HG03575 (cell line): ENCODE data around the gene ABHD13.
A peak's percentile ranks its signal among the peaks of the same experiment; 100 is the strongest.
"Not testable (repeated sequence)": the region's sequence is repeated elsewhere in the genome, so short reads cannot be mapped to it uniquely, and the experiment has no call there.

ENCODE experiments used
- ATAC-seq: cut with Tn5 transposase; IDR thresholded peaks from one replicate; pipeline ENCODE4 v1.9.1; 2021; ENCODE audit not compliant: unreplicated experiment, insufficient number of reproducible peaks, low FRiP score; ENCODE audit errors: extremely low read depth

The ABHD13 gene

DNA sequence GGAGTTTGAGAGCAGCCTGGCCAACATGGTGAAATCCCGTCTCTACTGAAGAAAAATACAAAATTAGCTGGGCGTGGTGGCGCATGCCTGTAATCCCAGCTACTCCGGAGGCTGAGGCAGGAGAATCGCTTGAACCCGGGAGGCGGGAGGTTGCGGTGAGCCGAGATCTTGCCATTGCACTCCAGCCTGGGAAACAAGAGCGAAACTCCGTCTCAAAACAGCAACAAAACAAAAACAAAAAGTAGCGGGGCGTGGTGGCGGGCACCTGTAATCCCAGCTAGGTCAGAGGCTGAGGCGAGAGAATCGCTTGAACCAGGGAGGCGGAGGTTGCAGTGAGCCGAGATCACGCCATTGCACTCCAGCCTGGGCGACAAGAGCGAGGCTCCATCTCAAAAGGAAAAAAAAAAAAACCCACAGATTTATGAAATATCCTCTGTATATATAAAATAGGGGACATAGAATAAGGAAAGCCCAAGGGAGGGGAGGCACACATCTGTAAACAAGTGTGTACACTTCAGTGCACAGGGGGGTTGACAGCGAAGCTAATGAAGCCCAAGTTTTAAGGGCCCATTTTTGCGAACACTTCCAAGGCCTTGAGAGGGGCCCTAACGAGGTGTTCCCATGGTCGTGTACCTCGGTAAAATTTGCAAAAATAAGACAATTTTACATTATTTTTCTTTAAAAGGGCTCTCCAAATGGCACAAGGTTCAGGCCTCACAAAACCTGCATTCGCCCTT lies 717 bp upstream of the ABHD13 start:
- ATAC-seq: not testable (repeated sequence)

- no peak for ATAC-seq
Measured at GRCh38 chr13:108220041-108220440, 1.8 kb downstream of the ABHD13 start.

DNA sequence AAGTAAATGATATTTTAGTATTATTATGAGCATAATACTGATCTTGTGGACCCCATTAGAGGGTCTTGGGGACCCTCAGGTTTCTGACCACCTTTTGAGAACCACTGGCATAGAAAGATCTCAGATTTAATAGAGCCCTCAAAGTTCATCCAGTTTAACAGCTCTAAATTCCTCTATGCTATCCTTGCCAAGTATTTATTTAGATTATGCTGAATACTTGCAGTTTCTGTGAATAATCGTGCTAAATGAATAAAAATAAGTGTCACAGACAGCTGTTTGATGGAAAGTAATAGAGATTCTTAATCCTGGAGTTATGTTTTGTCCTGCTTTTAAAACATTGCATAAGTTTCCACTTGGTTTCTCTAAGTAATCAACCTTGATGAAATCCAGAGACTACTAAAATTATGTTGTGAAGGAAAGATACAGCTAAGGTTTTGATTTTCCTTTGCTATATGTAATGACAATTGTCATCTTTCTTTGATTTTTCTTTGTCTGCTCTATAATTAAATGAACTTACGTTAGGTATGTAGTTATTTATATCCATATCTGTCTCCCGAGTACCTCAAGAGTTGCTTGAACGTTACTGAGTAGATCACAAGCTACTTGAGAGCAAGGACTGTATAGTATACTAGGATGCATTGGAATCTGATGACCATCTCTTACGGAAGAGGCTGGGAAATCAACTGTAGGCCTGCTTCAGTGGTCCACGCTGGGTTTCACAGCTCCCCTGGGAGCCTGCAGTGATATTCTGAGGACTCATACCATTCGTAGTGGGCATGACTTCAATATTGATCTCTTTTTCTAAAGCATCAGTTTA lies 5.7 kb downstream of the ABHD13 start:
- ATAC-seq: no peak

DNA sequence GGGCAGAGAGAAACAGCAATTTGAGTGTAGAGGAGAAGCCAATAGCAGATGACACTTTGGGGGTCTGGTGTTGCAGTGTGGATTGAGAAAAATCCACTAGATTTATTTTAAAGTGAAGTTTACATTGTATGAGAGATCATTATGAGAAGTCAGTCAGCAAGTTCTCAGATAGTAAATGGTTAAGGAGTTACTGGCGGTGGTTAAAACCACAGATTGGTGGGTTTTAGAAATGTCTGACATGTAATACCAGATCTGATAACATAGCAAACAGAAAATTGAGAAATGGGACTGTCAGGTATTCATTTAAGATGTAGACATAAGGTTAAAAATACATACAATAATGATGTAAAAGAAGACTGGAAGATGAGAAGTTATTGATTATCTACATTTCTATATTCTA lies 7.2 kb downstream of the ABHD13 start:
- ATAC-seq: peak; percentile 50

DNA sequence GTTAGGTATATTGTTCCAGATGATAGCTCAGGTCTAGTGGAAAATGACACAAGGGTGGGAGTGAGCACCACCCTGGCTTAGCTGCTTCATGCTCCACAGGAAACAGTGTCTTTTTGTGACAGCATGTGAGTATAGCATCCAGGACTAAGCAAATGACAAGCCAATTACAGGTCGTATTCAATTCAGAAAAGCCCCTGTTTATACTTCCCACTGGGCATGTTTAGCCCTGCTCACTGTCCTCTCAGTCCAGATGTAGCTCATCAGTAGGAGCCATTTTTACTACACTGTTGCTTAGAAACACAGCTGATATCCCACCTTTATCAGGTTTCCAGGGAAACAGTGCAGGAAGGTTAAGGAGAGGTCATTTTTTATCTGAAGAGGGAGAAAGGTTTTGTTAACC lies 8.0 kb downstream of the ABHD13 start:
- no peak for ATAC-seq

DNA sequence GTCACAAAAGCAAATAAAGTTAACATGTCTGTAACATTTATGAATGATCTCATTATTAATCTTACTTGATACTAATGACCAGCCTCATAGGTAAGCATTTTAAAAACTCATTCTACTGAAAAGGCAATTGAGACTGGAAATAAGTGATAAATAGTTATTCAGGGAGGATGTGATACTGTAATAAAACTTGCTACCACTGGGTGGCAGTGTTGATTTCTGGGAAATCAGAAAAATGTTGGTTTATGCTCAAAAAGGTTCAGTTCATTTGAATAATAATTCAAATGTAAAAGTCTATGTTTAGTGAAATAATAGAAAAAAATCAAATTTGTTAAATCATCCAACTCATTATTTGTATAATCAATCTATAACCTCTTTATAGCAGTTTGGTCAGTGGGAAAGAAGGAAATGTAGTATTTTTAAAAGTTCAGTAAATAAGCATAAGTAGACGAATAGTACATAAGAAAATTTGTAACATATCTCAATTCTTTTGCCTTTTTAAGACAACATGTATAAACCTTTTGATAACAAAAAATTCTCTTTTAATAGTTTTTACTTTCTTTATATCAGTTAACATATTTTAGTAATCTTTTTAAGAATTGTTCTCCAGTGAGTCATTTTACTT lies 9.6 kb downstream of the ABHD13 start:
- no peak for ATAC-seq

GRCh38 chr13:108230377-108230776 lies 12.2 kb downstream of the ABHD13 start:
- no peak for ATAC-seq

DNA sequence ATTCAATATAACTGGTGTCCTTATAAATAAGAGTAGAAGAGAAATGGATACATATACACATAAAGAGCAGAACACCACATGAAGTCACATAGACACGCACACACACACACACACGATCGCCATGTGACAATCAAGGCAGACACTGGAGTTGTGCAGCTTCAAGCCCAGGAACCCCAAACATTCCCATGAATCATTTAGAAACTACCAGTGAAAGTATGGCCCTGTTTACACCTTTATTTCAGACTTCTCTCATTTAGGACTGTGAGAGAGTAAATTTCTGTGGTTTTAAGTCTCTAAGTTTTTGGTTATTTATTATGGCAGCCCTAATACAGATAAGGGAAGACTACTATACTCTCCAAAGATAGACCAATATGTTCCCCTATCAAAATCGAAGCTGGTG lies 31.0 kb downstream of the ABHD13 start:
- ATAC-seq: no peak

- no peak for ATAC-seq
Measured at GRCh38 chr13:108257248-108257647, 39.1 kb downstream of the ABHD13 start.

DNA sequence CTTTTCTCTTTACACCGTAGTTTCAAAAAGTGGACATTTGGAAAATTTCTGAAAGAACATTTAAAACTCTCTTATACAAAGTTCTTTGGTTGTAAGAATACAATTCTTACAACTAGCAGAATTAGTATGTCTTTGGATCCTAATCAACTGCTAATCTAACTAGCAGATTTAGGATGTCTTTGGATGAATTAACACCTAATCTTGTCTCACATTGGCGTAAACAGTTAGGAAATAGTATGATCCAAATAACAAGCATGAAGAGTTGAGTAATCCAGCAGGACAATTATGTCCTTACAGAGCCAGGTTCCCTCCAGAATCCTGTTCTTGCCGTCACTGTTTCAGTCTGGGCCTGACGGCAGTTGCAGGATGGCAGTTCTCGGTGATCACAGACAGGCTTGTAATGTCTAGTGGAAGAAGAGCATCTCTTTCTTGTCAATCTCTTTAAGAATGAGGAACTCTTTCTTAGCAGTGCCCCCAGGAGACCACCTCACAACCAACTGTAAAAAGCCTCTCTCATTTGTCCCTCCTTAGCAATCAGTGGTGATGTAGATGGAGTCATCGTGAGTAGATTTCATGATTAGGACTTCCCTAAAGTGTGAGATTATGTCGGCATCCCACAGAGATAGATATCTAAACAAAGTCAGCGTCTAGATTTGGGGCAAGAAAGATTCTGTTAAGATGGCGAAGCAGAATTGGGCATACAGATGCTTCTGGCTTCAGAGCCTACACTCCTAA lies 45.6 kb downstream of the ABHD13 start:
- ATAC-seq: no peak

DNA sequence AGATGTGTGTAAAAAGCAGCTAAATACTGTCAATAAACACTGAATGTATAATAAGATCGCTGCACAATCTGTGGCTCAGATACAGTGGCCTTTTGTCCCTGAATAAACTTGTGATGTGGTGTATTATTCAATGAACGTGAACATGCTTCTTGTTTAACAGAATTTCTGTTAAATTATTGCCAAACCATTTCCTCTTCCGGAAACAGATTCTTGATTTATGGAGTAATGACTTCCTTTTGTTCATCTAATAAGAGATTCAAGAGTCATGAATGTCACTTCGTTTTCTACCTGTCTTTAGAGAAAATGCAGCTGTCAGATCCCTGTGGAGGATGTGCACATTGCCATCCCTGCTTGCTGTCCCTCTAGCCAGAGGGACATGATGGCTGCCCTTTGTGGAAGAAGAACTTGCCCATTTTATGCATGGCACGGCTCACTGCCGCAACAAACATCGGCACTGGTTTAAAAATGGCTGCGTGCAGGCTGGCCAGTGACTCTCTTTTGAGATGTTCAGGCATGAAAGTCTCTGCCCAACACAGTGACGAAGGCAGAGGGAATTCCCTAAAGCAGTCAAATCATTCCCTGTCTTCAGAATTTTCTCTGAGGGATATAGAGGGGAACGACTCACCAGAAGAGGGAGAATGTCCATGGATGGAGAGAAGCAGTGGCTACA lies 48.3 kb downstream of the ABHD13 start:
- no peak for ATAC-seq

- no peak for ATAC-seq
Measured at GRCh38 chr13:108267347-108267746, 49.2 kb downstream of the ABHD13 start.

- not testable (repeated sequence) for ATAC-seq
Measured at GRCh38 chr13:108267855-108268254, 49.7 kb downstream of the ABHD13 start.

DNA sequence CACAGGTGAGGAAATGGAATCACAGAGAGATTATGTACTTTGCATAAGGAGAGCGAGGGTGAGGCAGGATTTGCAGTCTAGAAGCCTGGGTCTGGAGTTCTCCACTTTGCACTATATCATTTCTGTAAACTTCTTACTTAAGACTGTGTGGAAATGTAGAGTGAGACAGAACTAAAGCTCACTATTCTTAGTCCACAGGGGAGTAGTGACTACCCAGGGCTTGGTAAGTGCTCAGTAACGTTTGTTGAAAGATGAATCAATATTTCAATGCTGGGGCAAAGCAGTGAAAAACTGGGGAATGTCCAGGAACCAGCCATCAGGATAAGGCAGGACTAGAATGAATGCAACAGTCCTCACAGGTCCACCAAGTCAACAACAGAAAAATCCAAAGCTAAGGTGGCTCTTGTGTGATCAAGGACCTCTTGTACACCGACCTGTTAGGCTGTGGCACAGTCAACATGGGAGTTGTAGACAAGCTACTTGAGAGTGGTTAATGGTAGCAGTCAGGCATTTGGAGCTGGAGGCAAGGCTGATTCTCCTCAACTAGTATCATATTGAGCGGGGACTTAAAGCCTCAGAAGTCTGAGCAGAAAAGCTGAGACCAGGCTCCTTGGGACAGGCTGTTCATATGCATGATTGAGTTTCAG lies 50.4 kb downstream of the ABHD13 start:
- no peak for ATAC-seq

- peak; percentile 46 for ATAC-seq
Measured at GRCh38 chr13:108269601-108270328, 51.6 kb downstream of the ABHD13 start, which contains the start of gene TNFSF13B. TNFSF13B (plus strand) TSS chr13:108269718; CDS start chr13:108269896, 178 bp downstream.

DNA sequence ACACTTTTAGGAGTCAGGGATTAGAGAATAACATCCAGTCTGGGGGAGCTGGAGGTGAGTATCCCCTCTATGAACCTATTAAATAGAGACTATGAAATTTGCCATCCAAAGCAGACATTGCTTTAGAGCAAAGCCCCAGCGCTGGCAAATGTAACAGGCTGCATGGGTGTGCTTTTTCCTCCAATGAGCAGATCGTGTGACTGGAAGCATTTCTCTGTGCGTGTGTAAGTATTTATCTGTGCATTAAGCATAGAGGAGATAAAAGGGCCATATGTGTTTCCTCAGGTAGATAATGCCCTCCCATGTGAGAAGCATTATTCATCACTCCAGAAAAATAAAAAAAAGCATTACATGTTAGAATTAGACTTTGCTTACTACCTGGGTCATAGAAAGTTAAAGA lies 52.2 kb downstream of the ABHD13 start:
- ATAC-seq: no peak

DNA sequence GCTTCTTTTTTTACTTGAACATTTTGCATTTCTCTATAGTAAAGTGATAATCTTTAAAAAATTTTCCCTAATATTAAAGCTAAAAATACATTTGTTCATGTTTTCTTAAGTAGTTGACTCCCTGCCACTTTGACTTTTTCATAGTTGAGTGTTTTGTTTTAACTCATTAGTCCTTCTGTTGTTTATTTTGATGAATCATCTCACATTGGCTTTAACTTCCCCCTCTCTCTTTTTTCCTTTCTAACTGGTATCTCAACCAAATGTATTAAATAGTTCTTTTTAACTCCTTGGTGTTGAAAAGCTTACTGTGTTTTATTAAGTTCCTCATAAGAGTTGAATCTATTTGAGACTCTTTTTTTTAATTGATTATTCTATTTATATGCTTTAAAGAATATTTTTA lies 54.1 kb downstream of the ABHD13 start:
- no peak for ATAC-seq
